ENCODE measurements around the gene PWWP2B. TPM values are rescaled to one million over a fixed set of nuclear protein-coding genes. Genes with fewer than 3 reads are reported as not detected.

Gene PWWP2B
- total RNA-seq, 2 donors from 2014 or later, result 11.8 to 12.7 TPM

GRCh38 chr10:132411561-132412253, 14.7 kb downstream of the PWWP2B start:
- DNase-seq (peak; percentile 43), ATAC-seq (no peak)
- intact Hi-C loops (cut with DNase I), result no loop called here

DNA sequence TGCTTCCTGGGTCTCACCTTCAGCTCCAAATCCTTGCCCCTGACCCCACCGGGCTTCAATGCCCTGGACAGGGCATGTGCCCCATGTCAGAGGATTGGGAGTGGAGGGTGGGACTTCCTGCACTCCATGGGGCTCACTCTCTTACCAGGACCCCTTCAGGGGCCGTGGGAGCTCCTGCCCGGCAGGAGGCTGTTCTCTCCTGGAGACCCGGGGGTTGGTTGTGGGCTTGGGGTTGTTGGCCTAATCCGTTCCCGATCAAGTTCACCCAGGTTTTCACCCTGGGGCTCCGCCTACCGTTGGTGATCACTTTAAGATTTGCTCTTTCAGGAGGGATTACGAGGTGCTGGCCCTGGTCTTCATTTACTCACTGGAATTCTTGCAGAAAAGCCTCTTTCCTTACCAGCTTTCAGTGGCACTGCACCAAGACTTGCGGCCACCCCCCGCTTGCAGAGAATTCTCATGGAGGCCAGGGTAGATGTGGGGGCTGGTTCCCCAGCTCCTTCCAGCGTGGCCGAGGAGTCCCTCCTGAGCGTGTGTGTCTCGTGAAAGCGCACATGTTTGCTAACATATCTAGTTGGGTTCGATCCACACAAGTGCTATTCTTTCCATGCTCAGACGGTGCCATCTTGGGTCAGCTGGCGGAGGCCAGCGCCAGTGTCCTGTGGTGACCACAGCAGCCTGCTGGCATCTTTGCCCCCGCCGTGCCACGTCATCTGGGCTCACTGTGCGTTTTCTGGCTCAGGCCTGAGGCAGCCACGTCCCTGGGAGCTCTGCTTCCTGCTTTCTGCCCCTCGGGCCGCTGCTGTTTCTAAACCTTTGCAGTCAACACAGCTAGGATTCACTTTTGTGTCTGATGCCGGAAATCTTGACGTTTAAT, 15.6 kb downstream of the PWWP2B start:
- no peak for DNase-seq
- ATAC-seq, result no peak
- intact Hi-C loops (cut with DNase I), result no loop called here

GRCh38 chr10:132413226-132414205, 16.5 kb downstream of the PWWP2B start:
- intact Hi-C loops (cut with DNase I), result no loop called here
- no peak for ATAC-seq
- DNase-seq, result peak; percentile 30

GRCh38 chr10:132414402-132415016, 17.5 kb downstream of the PWWP2B start:
- intact Hi-C loops (cut with DNase I), result no loop called here
- ATAC-seq (no peak), DNase-seq (no peak)

- ATAC-seq (no peak), DNase-seq (no peak)
- intact Hi-C loops (cut with DNase I), result no loop called here
Observed at GRCh38 chr10:132415255-132415654, 18.3 kb downstream of the PWWP2B start.

- no peak for ATAC-seq
- no peak for DNase-seq
- intact Hi-C loops (cut with DNase I), result no loop called here
Observed at GRCh38 chr10:132415956-132416355, 19.0 kb downstream of the PWWP2B start.

DNA sequence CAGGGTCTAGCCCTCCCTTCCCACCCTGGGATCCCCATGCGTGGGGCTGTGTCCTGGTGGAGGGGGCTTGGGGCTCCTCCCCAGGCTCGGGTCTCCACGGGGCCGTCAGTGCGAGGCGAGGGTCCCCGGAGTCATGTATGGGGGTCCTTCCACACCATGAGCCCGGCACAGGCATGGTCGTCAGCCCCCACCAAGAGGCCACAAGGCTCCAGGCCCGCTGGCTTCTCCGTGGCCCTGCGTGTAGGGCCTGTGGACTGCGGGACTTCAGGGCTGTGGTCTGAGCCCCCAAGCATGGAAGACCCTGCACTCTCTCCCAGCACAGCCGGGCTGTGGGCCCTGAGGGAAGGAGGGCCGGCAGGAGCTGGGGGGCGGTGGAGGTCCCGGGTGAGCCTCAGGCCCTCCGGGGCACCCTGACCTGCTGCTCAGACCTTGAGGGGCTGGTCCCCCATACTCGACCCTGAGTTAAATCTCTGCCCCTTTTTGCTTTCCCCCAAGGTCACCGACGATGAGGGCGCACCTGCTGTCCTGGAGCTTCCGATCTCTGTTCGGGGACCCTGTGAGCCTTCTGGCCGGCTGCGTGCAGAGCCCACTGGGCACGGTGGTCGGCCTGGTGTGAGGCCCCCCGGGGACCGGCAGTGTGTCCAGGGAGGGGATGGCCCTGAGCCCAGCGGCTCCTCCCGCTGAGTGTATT, 19.7 kb downstream of the PWWP2B start:
- ATAC-seq (no peak), DNase-seq (no peak)
- intact Hi-C loops (cut with DNase I), result no loop called here

- intact Hi-C loops (cut with DNase I), result no loop called here
- ATAC-seq (no peak), DNase-seq (no peak)
Observed at GRCh38 chr10:132417257-132417910, 20.4 kb downstream of the PWWP2B start.

DNA sequence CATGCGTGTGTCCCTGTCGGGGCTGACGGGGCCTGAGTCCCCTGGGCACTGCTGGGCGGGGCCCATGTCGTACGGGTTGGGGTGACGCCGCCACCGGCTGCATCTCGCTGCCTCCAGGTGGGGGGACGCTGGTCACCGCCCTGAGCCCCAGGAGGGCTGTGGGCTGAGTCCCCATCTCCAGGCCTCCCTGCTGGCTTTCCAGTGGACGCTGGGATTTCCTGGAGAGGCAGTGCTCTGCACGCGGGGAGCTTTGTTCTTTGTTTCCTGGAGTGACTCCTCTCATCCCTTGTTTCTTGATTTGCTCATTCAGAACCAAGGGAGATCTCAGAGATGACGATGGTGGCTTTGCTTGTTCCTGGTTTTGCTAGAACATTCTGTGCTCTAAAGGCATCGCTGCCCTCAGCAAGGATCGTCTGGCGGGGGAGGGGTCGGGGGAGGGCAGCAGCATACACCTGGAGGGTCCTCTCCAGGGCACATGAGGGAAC, 21.0 kb downstream of the PWWP2B start:
- intact Hi-C loops (cut with DNase I), result no loop called here
- DNase-seq (no peak), ATAC-seq (no peak)

- intact Hi-C loops (cut with DNase I), result no loop called here
- no peak for ATAC-seq
Observed at GRCh38 chr10:132418527-132419416, 21.8 kb downstream of the PWWP2B start.

DNA sequence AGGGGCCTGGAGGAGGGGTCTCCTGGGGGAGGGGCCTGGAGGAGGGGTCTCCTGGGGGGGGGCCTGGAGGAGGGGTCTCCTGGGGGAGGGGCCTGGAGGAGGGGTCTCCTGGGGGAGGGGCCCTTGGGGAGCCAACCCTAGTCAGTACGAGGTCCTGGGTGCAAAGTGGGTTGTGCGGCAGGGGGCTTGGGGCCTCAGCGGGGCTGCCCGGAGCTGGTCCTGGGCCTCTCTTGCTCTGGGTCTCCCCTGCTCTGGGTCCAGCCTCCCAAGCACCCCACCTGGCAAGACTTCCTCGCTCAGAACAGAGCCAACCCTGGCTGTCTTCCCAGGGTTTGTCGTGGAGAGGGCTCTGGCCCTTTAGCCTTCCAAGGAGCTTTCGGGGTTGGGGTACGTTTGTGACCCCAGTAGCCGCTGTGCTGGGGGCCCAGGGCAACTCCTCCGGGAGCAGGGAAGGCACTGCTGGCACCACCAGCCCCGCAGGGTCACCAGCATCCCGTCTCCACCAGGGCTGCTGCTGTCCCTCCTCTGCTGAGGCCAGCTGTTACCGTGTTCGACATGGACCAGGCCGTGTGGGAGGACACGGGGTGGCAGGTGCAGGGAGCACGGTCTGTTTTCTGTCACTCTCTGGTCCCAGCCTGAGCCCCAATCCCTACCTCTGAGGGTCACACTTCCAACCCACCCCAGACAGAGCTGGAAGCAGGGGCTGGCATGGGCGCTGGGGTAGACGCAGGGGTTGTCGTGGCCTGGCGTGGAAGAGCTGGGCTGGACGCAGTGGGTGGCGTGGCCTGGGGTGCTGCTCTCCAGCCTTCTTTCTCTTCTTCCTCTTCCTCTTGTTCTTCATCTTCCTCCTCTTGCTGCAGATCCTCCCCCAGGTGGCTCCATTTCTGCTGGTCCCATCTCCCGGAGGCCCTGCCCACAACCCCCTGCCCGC, 22.8 kb downstream of the PWWP2B start:
- intact Hi-C loops (cut with DNase I), result no loop called here
- ATAC-seq (no peak), DNase-seq (no peak)

More at GRCh38 chr10:132418527-132419416, 21.8 kb downstream of the PWWP2B start:
- no peak for DNase-seq

- intact Hi-C loops (cut with DNase I), result no loop called here
- ATAC-seq, result peak in 1 of 2 donors; percentile 5
Observed at GRCh38 chr10:132420469-132420980, 23.5 kb downstream of the PWWP2B start.

GRCh38 chr10:132420981-132421846, 24.2 kb downstream of the PWWP2B start:
- DNase-seq, result peak; percentile 81
- intact Hi-C loops (cut with DNase I), result no loop called here
- peak; percentile 86 to 92 for ATAC-seq

More at GRCh38 chr10:132420469-132420980, 23.5 kb downstream of the PWWP2B start:
- no peak for DNase-seq

Data from left cardiac atrium (tissue), 4 donors.